AG04449 (cell line): Measurements from ENCODE around the gene TRAK1.

Source experiments
- CTCF ChIA-PET: fragments of 350-600 bp; formaldehyde crosslinking; extraction: SDS; loops from one replicate; lab custom pipeline; 2021; ENCODE audit warnings: antibody characterized with exemption; lab: Yijun Ruan, JAX
- POLR2A ChIA-PET: fragments of 400-600, 350-600 bp; formaldehyde crosslinking; extraction: SDS; loops from one replicate; lab custom pipeline; 2020; ENCODE audit warnings: antibody characterized with exemption, inconsistent platforms; lab: Yijun Ruan, JAX
- DNase-seq: peaks from one replicate; pipeline ENCODE4 v3.0.0-alpha.2; 2010; ENCODE audit warnings: low read depth, low spot score
- H3K4me3 ChIP-seq: 2 replicates; pipeline ENCODE4 v1.5.1; 2011; ENCODE audit warnings: low read depth, mild to moderate bottlenecking, control low read depth, low read length
- TF ChIP-seq, protein P1 (sequence below): IDR thresholded peaks from one replicate; pipeline ENCODE4 v1.5.1; 2011; ENCODE audit warnings: mild to moderate bottlenecking, moderate library complexity, low read length, control low read depth, inconsistent platforms; ENCODE audit not compliant: insufficient read depth; ENCODE audit errors: missing control alignments

Gene TRAK1

GRCh38 chr3:42055291-42055690 is 35.9 kb upstream of the TRAK1 start:
- POLR2A ChIA-PET: interaction anchor here (0.6 to 0.7 kb wide), 2 partner anchors 8 to 30 kb away, joined by 3 to 4 read pairs; no protein-coding TSS in a partner anchor
- CTCF ChIA-PET: interaction anchor here (1.1 to 2.9 kb wide), 3 partner anchors 26 to 136 kb away, joined by 3 to 12 read pairs (median 4); no protein-coding TSS in a partner anchor
- DNase-seq: no peak
- TF ChIP-seq, protein P1, sequence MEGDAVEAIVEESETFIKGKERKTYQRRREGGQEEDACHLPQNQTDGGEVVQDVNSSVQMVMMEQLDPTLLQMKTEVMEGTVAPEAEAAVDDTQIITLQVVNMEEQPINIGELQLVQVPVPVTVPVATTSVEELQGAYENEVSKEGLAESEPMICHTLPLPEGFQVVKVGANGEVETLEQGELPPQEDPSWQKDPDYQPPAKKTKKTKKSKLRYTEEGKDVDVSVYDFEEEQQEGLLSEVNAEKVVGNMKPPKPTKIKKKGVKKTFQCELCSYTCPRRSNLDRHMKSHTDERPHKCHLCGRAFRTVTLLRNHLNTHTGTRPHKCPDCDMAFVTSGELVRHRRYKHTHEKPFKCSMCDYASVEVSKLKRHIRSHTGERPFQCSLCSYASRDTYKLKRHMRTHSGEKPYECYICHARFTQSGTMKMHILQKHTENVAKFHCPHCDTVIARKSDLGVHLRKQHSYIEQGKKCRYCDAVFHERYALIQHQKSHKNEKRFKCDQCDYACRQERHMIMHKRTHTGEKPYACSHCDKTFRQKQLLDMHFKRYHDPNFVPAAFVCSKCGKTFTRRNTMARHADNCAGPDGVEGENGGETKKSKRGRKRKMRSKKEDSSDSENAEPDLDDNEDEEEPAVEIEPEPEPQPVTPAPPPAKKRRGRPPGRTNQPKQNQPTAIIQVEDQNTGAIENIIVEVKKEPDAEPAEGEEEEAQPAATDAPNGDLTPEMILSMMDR: no peak
- no peak overlapping the region for H3K4me3 ChIP-seq

GRCh38 chr3:42056840-42057239 is 34.3 kb upstream of the TRAK1 start:
- TF ChIP-seq, protein P1: no peak
- no peak overlapping the region for H3K4me3 ChIP-seq
- DNase-seq: no peak
- POLR2A ChIA-PET: no interaction called here
- CTCF ChIA-PET: interaction anchor here (1.0 kb wide), 1 partner anchor 23 kb away, joined by 3 read pairs; no protein-coding TSS in a partner anchor

DNA sequence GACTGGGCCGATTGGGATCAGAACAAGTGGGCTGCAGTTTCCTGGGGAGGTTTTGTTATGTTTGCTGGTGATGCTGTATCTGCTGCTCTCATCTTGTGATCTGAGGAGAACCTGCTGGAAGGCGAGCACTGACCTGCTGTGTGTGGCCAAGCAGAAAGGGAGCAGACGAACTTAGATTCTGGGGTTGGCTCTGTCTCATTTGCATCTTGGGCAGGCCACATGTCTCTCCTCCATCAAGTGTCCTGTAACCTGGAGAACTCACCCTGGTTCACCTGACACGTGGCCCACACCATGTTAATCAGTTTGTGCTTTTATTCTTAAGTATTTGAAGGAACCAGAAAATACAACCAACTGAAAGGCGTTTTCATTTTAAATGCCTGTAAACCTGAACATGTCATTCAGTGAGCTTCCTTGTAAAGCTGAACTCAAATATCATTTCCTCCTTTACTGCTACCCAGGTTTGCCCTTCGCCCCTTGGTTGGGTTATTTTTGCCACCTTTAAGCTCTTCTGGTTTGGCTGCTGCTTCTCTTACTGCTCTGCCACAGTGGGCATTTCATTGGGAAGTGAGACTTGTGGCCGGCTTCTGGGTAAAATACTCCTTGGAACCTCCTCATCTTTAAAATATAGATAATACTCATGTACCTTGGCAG is 33.5 kb upstream of the TRAK1 start:
- TF ChIP-seq, protein P1: no peak
- no peak overlapping the region for H3K4me3 ChIP-seq
- CTCF ChIA-PET: interaction anchor here (1.1 kb wide), 1 partner anchor 42 kb away, joined by 3 read pairs; no protein-coding TSS in a partner anchor
- no peak for DNase-seq
- POLR2A ChIA-PET: no interaction called here

DNA sequence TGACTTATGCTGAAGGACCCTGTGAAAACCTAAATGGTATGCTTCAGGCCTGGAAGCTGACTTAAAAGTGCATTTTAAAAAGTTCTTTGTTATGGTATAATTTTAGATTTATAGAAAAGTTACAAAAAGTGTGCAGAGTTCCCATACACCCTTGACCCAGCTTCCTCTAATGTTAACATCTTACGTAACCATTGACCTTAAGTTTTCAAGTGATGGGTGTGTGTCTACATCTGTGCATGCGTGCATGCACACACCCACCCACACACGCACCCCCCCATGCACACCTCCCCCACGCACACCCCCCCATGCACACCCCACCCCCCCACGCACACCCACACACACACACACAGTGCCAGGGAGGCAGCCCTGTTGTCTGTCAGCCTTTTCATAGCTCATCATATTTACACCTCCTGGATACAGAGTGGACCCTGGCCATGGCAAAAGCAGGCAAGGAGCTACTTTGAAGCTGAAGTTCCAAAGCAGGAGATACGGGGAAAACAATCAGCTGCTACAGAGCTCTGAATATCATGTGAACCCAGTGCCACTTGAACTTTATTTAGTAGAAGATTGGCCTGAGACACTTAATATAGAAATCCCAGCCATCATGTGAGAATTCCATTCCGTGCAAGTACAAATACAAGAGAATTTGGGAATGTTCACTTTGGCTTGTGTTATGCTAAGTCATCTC is 30.0 kb upstream of the TRAK1 start:
- no peak overlapping the region for H3K4me3 ChIP-seq
- POLR2A ChIA-PET: interaction anchor here (0.6 to 1.4 kb wide), 4 partner anchors 8 to 30 kb away, joined by 4 to 5 read pairs (median 4); no protein-coding TSS in a partner anchor
- DNase-seq: no peak
- TF ChIP-seq, protein P1: no peak
- CTCF ChIA-PET: interaction anchor here (0.6 to 2.1 kb wide), 6 partner anchors 11 to 168 kb away, joined by 3 to 14 read pairs (median 3); no protein-coding TSS in a partner anchor

DNA sequence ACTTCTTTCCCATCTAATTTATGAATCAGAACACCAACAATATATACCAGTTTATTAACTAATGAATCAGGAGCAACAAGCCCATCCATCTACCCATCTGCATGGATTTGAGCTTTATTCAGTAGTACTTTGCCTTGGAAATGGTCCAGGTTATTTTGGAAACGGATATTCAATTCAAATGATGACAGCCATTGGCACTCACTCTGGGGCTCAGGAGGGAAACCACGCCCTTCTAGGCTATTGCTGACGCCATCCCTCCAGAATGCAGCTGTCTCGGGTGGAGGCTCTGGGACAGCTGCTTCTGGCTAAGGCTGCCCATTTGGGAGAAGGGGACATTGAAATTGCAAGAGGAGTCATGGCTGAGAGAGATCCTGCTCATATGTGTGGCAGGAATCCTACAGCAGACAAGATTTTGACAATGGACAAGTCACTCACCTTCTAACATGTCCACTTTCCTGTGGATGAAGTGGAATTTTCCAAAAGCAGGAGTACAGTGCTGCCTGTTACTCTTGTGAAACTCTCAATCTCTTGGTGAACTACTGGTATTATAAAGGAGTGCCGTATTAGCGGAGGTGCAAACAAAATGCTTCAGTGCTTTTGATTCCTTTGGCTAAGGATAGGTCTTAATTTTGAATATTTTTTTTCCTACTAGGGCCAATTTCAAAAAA is 29.3 kb upstream of the TRAK1 start:
- ChIA-PET POLR2A (interaction anchor here (0.6 to 1.4 kb wide), 4 partner anchors 9 to 30 kb away, joined by 4 to 5 read pairs (median 4); no protein-coding TSS in a partner anchor), CTCF (interaction anchor here (0.6 to 2.1 kb wide), 6 partner anchors 10 to 167 kb away, joined by 3 to 14 read pairs (median 3); no protein-coding TSS in a partner anchor)
- peak; percentile 52 for DNase-seq
- TF ChIP-seq, protein P1: no peak
- H3K4me3 ChIP-seq: no peak overlapping the region

GRCh38 chr3:42062464-42062863 is 28.7 kb upstream of the TRAK1 start:
- ChIA-PET POLR2A (no interaction called here), CTCF (interaction anchor here (1.2 to 2.1 kb wide), 3 partner anchors 10 to 37 kb away, joined by 3 to 14 read pairs (median 5); no protein-coding TSS in a partner anchor)
- DNase-seq: no peak
- TF ChIP-seq, protein P1: no peak
- H3K4me3 ChIP-seq: no peak overlapping the region
